NCI-H1930 (cell line): ENCODE data around the gene METTL2B.
A peak's percentile ranks its signal among the peaks of the same experiment; 100 is the strongest.

ENCODE experiments used
- DNase-seq, 2 experiments: peaks; one replicate each; lab custom pipeline; 2025; lab: John Stamatoyannopoulos, UW

Gene METTL2B

GRCh38 chr7:128476402-128477335 lies at the start of gene METTL2B:
TSS of gene METTL2B (plus strand) at chr7:128476748. CDS start at chr7:128476766, 18 bp downstream.
- peak; percentile 94 for DNase-seq

DNA sequence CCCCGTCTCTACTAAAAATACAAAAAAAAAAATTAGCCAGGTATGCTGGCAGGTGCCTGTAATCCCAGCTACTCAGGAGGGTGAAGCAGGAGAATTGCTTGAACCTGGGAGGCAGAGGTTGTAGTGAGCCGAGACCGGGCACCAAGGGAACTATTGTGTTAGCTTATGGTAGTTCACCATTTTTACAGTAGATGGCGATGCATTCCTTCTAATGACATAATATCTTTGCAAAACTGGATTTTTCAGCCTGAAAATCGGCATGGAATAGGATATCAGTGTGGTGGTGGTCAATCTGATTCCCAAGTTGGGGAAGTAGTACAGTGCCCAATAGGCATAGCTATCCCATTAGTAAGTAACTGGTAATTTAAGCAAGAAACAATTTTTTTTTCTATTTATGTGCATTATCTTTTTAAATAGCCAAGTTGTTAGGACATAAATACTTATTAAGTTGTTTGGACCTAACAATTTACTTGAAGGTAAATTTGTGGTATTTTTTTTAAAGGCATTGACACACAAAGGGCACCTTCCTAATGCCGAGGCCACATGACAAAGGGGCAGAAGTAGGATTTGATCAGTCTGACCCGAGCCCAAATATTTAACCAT lies 49.2 kb upstream of the METTL2B start:
- DNase-seq, result peak; percentile 24 to 68

GRCh38 chr7:128430207-128430606 lies 46.3 kb upstream of the METTL2B start:
- no peak for DNase-seq

DNA sequence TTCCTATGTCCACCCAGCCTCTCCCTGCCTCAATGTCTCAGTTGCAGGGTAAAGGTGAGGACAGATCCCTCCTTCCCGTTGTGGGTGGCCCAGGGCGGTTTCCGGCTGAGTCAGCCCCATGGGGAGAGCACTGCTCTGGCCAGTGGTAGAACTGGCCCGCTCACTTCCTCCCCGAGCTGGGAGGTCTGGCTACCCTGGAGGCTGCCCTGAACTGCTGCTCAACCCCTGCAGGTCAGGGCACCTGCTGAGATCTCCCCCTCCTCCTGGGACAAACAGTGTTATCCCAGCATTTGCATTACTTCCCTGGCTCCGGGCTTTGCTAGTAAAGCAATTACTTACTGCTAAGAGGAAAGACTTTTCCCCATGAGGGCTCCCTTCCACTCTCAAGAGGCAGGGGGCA lies 45.3 kb upstream of the METTL2B start:
- DNase-seq, result no peak

GRCh38 chr7:128431754-128432153 lies 44.8 kb upstream of the METTL2B start:
- DNase-seq, result no peak

- no peak for DNase-seq
Observed at GRCh38 chr7:128434413-128435326, 41.9 kb upstream of the METTL2B start.

GRCh38 chr7:128435327-128435686 lies 41.2 kb upstream of the METTL2B start:
- DNase-seq, result no peak

GRCh38 chr7:128437426-128438332 lies 38.9 kb upstream of the METTL2B start:
- no peak for DNase-seq

GRCh38 chr7:128442356-128442755 lies 34.2 kb upstream of the METTL2B start:
- no peak for DNase-seq

DNA sequence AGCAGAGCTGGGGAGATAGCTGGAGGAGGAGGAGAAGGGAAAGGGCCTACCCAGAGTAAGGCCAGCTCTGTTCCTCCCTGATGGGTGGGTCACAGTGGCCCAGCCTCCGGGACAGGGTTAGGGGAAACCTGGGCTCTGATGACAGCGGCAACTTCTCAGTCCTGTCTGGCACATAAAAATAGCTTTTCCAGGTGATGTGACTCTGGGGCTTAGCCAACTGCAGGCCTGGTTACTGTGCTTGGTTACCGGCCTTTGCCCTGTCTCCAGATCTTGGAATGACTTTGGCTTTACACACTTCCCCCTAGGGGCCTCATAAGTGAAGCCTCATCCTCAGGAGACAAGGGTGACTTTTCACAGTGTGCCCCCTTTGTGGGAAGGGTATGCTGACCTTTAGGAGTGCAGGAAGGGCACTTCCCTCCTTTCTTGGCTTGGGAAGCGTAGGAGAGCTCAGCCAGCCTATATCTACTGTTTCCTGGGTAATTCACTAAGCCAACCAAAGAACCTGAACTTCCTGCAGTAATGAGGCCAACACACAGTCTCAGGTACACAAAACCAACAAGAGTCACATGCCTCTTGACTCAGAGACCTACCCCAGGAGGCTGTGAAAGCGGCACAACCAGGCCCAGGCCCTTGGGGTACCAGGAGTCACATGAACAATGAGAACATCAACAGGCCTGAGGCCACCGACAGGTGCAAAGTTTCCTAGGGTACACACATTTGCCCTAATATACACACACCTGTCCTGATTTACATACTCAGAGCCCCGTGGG lies 32.5 kb upstream of the METTL2B start:
- DNase-seq, result peak in 1 of 2 experiments; percentile 36

DNA sequence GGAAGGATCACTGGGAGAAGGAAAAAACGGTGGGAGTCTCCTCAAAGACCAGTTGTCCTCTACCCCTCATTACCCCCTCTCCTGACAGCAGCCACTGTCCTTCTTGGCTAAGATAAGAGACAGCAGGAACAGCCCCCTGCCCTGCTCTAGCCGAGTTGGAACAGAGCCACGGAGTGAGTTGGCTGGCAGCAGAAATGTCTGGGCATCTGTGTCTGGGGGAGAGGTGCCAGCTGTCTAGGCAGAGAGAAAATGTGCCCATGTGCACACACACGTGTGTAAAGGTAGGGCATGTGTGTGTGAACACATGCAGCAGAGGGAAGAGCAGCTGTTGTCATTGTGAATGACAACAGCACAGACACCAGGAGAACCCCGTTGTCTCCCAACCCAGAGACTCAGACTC lies 30.2 kb upstream of the METTL2B start:
- DNase-seq, result no peak

DNA sequence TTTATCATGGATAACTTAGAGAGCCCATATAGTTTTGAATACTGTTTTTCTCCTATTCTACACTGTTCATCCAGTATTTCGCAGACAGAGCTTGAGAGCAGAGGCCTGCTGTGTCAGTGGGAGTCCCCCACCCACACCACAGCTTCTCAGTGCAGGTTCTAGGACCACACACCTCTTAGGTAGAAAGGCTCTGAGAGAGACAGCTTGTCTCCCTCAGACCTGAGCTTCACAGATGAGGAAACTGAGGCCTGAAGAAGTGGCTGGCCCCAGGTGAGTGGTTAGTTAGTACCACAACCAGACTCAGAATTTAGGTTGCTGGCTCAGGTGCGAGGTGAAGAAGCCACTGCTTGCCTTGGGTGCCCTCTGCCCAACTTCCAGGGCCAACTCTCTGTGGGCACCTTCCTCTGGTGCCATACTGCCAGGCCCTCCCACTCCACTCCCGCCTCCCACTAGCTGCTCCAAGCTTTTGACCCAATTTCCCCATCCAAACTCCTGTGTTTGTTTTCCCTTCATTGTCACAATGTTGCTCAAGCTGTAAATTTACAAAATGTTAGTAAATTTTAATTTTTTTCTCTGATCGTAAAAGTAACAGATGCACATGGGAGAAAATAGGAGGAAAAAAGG lies 28.5 kb upstream of the METTL2B start:
- no peak for DNase-seq

- no peak for DNase-seq
Observed at GRCh38 chr7:128448751-128449302, 27.7 kb upstream of the METTL2B start.

DNA sequence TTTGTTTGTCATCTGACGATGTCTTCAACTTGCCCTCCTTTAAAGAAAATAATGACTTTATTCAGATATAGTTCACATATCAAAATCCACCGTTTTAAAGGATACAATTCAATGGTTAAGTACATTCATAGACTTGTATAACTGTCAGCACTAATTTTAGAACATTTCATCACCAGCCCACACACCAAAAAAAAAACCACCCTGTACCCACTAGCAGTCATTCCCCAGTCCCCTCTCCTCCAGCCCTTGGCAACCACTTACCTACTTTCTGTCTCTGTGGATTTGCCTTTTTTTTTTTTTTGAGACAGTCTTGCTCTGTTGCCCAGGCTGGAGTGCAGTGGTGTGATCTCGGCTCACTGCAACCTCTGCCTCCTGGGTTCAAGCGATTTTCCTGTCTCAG lies 26.1 kb upstream of the METTL2B start:
- DNase-seq, result no peak

GRCh38 chr7:128450913-128451312 lies 25.6 kb upstream of the METTL2B start:
- DNase-seq, result no peak

DNA sequence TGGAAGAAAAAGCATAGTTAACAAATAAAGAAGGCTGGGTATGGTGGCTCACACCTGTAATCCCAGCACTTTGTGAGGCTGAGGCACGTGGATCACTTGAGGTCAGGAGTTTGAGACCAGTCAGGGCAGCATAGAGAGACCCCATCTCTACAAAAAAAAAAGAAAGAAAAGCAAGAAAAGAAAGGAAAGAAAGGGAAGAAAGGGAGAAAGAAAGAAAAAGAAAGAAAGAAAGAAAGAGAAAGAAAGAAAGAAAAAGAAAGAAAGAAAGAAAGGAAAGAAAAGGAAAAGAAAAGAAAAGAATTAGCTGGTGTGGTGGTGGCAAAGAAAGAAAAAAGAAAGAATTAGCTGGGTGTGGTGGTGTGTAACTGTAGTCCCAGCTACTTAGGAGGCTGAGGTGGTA lies 24.0 kb upstream of the METTL2B start:
- no peak for DNase-seq

- no peak for DNase-seq
Observed at GRCh38 chr7:128453836-128454804, 22.4 kb upstream of the METTL2B start.

DNA sequence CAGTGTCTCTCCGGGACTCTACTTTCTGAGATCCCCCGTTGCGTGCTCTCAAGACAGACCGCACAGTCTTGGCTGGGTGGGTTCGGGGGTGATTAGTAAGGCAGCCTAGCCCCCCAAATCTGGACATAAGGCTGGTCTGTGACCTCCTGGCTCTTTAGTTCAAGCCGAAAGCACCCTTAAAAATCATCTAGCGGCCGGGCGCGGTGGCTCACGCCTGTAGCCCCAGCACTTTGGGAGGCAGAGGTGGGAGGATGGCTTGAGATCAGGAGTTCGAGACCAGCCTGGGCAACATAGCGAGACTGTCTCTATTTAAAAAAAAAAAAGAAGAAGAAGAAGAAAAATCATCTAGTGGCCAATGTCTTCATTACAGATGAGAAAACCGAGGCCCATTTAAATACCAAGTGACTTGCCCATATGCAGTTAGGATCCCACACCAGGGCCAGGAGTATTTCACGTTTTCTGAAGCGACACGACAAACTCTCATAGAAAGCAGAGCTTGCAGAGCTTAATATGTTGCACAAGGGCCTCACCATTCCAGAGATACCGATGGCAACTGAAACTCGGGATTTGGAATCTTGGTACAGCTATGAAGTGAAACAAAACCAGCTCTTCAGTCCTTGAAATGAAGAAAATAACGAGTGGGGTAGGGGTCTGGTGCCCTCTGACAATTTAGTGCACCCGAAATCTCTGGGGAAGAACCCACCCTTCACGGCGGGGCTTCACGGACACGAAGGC lies 21.6 kb upstream of the METTL2B start:
- no peak for DNase-seq
